ENCODE data around the gene TRAF3IP1.

The TRAF3IP1 gene

GRCh38 chr2:238287737-238288649 is 32.3 kb upstream of the TRAF3IP1 start, which contains the start of gene PER2:
Gene PER2, minus strand, starts transcription at chr2:238288610. Its CDS starts 10,674 bp downstream, at chr2:238277936.
- peak; percentile 22 for DNase-seq (ENCODE audit: low read depth)

GRCh38 chr2:238288650-238289573 is 31.4 kb upstream of the TRAF3IP1 start:
- DNase-seq (ENCODE audit: low read depth) = peak; percentile 95

GRCh38 chr2:238289574-238289973 is 30.7 kb upstream of the TRAF3IP1 start:
- no peak for DNase-seq (ENCODE audit: low read depth)

GRCh38 chr2:238290091-238290509 is 30.2 kb upstream of the TRAF3IP1 start:
- DNase-seq (ENCODE audit: low read depth) = no peak

GRCh38 chr2:238290715-238291549 is 29.4 kb upstream of the TRAF3IP1 start:
- no peak for DNase-seq (ENCODE audit: low read depth)

GRCh38 chr2:238291550-238292281 is 28.6 kb upstream of the TRAF3IP1 start:
- no peak for DNase-seq (ENCODE audit: low read depth)

GRCh38 chr2:238294046-238294392 is 26.3 kb upstream of the TRAF3IP1 start:
- no peak for DNase-seq (ENCODE audit: low read depth)

- no peak for DNase-seq (ENCODE audit: low read depth)
Measured at GRCh38 chr2:238294393-238295143, 25.8 kb upstream of the TRAF3IP1 start.

- no peak for DNase-seq (ENCODE audit: low read depth)
Measured at GRCh38 chr2:238295144-238296112, 24.9 kb upstream of the TRAF3IP1 start.

- DNase-seq (ENCODE audit: low read depth) = no peak
Measured at GRCh38 chr2:238296638-238297457, 23.5 kb upstream of the TRAF3IP1 start.

- DNase-seq (ENCODE audit: low read depth) = no peak
Measured at GRCh38 chr2:238299803-238300202, 20.5 kb upstream of the TRAF3IP1 start.

- no peak for DNase-seq (ENCODE audit: low read depth)
Measured at GRCh38 chr2:238302087-238302486, 18.2 kb upstream of the TRAF3IP1 start.

GRCh38 chr2:238302751-238303150 is 17.6 kb upstream of the TRAF3IP1 start:
- no peak for DNase-seq (ENCODE audit: low read depth)

GRCh38 chr2:238304116-238304515 is 16.2 kb upstream of the TRAF3IP1 start:
- no peak for DNase-seq (ENCODE audit: low read depth)

GRCh38 chr2:238305092-238305862 is 15.0 kb upstream of the TRAF3IP1 start:
- DNase-seq (ENCODE audit: low read depth) = no peak

- DNase-seq (ENCODE audit: low read depth) = no peak
Measured at GRCh38 chr2:238305965-238306671, 14.2 kb upstream of the TRAF3IP1 start.

GRCh38 chr2:238306672-238306998 is 13.7 kb upstream of the TRAF3IP1 start:
- no peak for DNase-seq (ENCODE audit: low read depth)

Measured in activated gamma-delta T cell treated with anti-CD3 and anti-CD28 coated beads, Interleukin-2, amount 50 U/mL, for 16 hours (primary cell).